NCI-H460 (cell line): ENCODE measurements around the gene FGFBP3. TPM values are rescaled to one million over a fixed set of nuclear protein-coding genes. Genes with fewer than 3 reads are reported as not detected.
"Not testable (repeated sequence)": the region's sequence is repeated elsewhere in the genome, so short reads cannot be mapped to it uniquely, and the experiment has no call there.

ENCODE experiments used
- DNase-seq: peaks from one replicate; pipeline ENCODE4 v3.0.0-alpha.2; 2016; ENCODE audit warnings: low read depth; ENCODE audit errors: extremely low read depth
- total RNA-seq: library from RNA; depleted of rRNA; stranded (reverse); fragments of >200 nt; shearing (Covaris generic); gene quantifications from 2 replicates; pipeline ENCODE4 v1.2.3, GENCODE V29; 2014

FGFBP3 gene
- total RNA-seq, 1 experiment from 2014 or later, result 2.1 TPM

DNA sequence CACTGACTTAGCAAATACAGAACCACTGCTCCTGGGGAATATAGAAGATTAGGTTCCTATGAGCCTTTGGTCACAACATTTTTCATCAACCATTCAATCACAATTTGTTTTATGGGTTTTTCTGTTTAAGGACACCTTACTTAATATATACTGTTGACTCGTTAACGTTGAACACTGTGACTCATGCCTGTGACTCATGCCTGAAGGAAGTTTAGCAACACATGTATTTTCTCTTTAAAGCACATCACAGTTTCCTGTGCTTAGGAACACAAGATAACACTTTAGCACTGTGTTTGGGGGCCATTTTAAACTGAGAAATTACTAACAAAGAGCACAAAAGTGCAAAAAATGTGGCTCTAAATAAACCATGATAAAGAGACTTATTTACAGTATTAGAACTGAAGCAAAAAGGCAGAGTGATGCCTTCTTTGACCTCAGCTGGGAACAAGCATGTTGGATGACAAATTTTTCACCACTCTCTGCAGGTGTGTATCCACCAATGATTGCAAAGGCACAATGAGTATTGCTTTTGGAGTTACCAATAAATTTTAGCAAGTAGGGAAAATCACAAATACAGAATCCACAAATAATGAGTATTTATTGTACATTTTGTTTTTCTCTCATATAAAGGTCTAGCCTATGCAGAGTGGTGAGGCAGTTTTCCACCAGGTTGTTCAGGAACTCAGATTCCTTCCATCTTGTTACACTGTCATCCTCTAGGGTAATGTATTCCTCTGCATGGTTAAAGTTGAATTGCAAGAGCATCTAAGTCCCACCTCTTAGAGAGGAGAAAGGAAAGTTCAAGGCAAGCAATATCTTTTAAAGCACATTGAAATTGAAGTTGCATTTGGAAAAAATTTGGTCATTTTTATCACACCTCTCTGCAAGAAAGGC lies 7.3 kb downstream of the FGFBP3 start:
- peak; percentile 81 for DNase-seq

DNA sequence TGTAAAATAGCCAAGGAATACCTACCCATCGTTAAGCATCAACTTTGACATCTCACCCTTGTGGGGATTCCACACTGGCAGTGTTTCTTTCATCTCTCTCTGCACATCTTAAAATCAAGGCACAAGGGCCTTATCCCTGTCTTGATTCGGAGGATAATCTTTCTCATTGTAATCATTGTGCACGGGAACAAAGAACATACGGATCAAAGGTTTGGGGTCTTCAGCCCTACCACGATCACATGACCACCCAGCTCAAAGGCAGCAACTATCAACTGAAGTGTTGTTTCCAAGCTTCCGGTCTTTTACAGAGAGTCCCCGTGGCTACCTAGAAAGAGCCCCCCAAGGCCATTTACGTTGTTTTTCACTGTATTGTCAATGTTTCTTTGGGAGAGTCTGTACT lies 11.9 kb downstream of the FGFBP3 start:
- no peak for DNase-seq

DNA sequence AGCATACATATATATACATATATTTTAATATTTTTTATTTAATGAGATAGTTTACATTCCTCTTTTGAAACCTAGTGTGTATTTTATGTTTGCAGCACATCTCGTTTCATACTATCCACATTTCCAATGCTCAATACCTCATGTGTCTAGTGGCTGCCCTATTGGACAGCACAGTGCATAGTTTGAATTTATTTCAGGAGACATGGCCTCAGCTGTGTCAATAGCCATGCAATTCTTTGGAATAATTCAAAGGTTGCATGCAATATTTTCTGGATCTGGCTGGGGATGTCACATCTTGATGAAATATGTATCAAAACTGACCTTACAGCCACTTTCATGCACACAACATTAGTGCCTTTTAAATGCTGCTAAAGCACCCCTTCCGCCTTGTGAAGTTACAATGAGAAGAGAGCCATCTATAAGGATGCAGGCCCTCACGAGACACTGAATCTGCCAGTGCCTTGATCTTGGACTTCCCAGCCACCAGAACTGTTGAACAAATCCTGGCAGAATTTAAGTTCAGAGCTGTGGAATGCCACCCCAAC lies 13.0 kb downstream of the FGFBP3 start:
- DNase-seq, result no peak

- not testable (repeated sequence) for DNase-seq
These were observed 15.0 kb downstream of the FGFBP3 start for GRCh38 chr10:91894261-91894685.

DNA sequence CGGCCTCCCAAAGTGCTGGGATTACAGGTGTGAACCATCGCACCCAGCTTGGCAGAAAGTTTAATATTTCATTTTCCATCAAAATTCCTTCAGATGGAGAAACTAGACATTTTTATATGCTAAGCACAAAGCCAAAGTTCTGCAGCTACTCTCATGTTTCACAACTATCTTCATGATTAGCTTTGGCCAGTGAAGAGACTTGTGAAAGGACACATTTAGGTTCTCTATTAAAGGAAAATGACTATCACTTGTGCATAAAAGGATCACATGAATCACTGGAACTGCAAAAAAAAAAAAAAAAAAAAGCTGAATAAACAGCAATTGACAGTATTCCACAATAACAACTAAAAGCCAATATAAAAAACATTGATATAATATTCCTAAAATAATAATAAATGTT lies 16.2 kb downstream of the FGFBP3 start:
- DNase-seq, result no peak

DNA sequence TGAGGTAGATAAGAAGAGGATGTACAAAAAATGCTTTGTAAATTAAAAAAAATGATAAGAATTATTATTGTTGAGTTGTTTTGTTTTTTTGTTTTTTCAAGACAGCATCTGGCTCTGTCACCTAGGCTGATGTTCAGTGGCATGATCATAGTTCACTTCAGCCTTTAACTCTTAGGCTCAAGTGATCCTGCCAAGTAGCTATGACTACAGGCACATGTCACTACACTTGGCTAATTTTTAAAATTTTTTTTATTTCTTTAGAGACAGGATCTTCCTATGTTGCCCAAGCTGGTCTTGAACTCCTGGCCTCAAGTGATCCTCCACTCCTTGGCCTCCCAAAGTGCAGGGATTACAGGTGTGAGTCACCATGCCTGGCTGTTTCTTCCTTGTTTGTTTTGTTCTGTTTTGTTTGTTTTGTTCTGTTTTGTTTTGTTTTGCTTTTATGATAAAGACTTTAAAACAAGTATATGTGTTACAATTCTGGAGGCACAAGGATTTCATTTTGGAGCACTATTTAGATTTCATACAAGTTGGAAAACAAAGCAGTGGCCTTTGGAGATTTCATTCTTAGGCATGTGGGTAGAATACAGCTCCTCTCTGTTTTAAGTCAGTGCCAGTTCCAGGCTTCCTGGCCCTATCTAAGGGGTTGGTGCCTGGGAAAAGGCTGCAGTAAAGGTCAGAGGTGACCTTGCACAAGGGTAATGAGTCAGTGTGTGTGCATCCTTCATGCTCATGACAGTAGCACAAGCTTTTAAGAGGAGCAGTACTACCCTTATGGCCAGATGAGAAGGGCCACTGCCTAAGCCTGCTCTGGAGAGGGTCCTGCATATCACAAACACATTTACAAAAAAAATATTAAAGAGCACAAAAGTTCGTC lies 17.9 kb downstream of the FGFBP3 start:
- DNase-seq, result peak; percentile 60

DNA sequence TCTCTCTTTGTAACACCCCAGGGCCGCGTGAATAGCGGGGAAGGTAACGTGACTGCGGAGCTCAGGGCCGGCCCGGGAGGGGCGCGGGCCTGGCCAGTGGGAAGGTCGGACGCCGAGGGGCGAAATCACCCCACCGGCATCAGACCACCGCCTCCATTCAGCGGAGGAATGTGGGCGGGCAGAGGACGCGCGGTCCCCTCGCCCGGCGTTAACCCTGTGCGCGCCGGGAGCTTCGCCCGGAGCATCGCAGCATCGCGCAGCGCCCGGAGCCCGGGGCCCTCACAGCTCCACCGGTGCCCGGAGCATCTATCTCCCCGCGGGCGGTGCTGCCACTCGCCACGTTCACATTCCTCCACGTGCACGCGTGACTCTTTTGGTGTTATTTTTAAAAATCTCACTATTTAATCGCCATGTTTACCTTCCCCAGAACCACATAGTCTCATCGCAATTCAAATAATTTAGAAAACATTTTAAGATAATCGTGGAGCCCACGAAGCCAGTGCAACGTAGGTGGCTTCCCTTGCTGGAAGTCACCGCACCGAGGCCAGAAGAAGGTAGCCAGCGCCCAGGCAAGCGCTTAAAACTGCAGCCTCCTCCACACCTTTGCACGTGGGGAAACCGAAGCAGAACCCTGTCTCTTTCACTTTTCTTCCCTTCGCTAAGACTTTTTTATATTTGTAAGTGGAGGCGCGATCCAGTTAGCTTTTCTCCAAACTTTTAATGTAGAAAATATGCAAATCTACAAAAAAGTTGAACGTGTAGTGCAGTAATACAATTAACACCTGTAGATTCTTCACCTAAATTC lies 21.8 kb downstream of the FGFBP3 start:
- DNase-seq, result no peak

- DNase-seq, result no peak
These were observed 22.4 kb downstream of the FGFBP3 start for GRCh38 chr10:91886954-91887271.

GRCh38 chr10:91885362-91886079 lies 23.8 kb downstream of the FGFBP3 start:
- DNase-seq, result no peak

- DNase-seq, result no peak
These were observed 24.8 kb downstream of the FGFBP3 start for GRCh38 chr10:91884536-91884935.

DNA sequence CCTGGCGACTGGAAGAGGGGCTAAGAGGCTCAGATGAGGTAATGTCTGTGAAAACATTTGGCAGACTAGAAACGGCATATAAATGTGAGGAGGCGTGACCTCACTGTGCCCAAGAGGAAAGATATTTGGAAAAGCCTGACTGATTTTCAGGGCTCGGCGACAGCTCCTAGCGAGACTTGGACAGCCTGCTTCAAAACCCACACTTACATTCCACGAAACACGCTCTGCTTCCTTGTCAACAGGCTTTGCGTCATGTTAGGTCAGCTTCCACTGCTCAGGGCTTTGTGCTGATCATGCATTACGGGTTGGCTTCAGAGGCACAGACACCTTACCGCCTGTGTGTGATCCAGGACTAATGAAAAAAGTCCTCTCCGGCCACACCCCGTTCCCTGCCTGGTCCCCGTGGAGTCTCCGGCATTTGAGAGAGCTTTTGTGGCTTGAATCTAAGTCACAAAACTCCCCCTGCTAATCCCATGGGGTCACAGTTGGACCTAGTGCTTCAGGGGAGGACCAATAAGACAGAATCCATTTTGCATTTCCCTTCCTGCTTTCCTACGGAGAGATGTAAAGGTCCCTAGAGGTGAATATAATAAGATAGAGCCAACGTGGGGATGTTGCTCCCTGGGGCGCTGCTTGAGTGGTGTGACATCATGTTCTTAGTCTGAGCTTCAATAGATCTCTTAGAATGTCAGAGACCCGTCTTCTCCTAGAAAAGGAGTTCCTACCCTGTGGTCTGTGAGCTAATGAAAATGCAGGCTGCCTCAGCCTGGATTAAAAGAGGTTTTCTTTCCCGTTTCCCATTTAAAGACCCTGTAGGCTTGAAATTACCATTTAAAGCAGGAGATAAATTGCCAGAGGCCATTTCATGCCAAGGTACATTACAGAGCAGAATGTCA lies 25.5 kb downstream of the FGFBP3 start:
- DNase-seq, result no peak

- no peak for DNase-seq
These were observed 29.0 kb downstream of the FGFBP3 start for GRCh38 chr10:91880310-91880709.

DNA sequence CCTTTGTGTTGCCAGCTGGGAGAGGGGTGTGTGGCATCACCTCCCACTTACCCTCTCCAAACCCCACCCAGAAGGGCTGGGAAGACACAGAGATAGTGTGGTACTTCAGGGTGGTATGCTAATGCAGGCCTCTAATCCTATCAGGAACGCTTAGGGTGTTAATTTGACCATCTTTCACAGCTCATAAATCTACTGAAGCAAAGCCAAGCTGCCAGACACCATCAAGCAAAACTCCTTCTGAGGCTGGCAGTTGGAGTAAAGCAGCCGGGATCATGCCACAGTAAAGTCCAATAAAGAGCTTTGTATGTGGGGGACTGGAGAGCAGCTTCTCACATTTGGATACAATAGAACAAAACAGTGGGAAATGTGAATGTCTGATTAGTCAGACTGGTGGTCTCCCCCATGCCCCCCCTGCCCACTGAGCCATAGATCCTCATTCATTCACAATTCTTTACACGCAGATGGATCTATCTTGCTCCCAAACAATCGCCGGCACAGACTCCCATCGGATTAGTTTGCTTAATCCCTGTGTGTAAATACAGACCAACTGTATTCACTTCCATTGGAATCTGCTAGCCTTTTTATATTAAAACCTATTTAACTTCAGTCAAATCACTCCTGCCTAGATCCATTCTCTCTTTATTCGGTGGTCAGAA lies 29.6 kb downstream of the FGFBP3 start:
- DNase-seq, result no peak

- DNase-seq, result no peak
These were observed 33.5 kb downstream of the FGFBP3 start for GRCh38 chr10:91875779-91876178.

DNA sequence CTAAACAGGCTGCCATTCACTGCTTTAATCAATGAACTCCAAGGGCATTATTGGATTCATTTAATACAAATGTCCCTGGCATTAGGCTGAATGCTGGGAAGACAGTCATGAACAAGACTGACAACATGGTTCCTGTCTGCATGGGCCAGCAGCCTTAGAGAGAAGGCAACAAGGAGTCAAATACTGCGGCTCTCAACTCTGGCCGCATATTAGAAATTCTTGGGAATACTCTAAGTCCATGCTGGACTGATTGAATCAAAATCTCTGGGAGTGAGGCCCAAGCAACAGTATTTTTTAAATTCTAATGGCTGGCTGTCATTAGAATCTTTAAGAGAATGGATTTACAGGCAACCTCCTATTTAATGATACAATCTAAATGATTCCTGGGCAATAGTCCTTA lies 34.1 kb downstream of the FGFBP3 start:
- DNase-seq, result no peak

- DNase-seq, result no peak
These were observed 43.7 kb downstream of the FGFBP3 start for GRCh38 chr10:91865562-91866081.

DNA sequence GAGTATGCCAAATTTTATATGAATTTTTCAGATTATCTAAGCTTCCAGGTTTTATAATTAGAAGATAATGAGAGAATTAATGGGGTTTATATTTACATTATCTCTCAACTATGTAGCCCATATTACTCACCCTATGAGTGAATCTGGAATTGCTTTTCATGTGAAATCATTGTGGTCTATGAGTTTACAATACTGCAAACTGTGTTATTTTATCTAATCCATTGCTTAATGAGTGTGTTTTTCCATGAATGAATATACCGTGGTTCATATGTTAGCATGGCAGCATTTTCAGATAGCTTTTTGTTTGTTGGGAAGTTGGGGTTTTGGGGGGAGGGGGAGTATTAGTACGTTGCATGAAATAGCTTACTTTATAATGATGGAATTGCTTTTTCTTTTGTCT lies 44.5 kb downstream of the FGFBP3 start:
- DNase-seq, result no peak

- DNase-seq, result no peak
These were observed 45.2 kb downstream of the FGFBP3 start for GRCh38 chr10:91864099-91864498.
